B cell (primary cell): Measurements from ENCODE around the gene LCOR. TPM values are rescaled to one million over a fixed set of nuclear protein-coding genes. Genes with fewer than 3 reads are reported as not detected.

ENCODE experiments used
- ATAC-seq: fragments of 200-7000 bp; cut with Tn5 transposase; one replicate; pipeline ENCODE4 v1.10.0; 2021; ENCODE audit warnings: low read depth, mild to moderate bottlenecking, moderate number of reproducible peaks, moderate library complexity
- CTCF ChIA-PET: fragments of 350-600 bp; sonication (Branson Sonifier 250); formaldehyde crosslinking; loops from one replicate; lab custom pipeline; 2021; ENCODE audit warnings: antibody characterized with exemption, inconsistent platforms; lab: Charles Lee
- POLR2A ChIA-PET: fragments of 350-600 bp; sonication (Branson Sonifier 250); formaldehyde crosslinking; loops from one replicate; lab custom pipeline; 2021; ENCODE audit warnings: antibody characterized with exemption; lab: Charles Lee
- DNase-seq: peaks from one replicate; pipeline ENCODE4 v3.0.0; 2013
- H2AFZ ChIP-seq: 2 replicates; pipeline ENCODE4 v1.6.1; 2012; ENCODE audit warnings: mild to moderate bottlenecking, low read depth, low read length; ENCODE audit not compliant: insufficient read depth, poor library complexity, severe bottlenecking
- H3K27ac ChIP-seq, 2 donors: 1 replicate in 1 of 2; 2 replicates in 1 of 2; pipeline ENCODE4 v1.5.1; 2012 to 2013; ENCODE audit warnings: low read length in 2 of 2, mild to moderate bottlenecking in 2 of 2, moderate library complexity in 1 of 2
- H3K27me3 ChIP-seq, 4 experiments: fragments of 200-600 bp in 1 of 4; sonication (generic) in 1 of 4; replicated peaks in 1 of 4; 1 replicate in 2 of 4; 2 replicates in 2 of 4; pipeline versions ENCODE4 v1.6.1 to v1.7.0; 2013 to 2016; ENCODE audit warnings: low read length in 3 of 4, mild to moderate bottlenecking in 2 of 4, mixed read lengths in 1 of 4, moderate library complexity in 1 of 4; ENCODE audit not compliant: insufficient read depth in 4 of 4, control insufficient read depth in 3 of 4; ENCODE audit errors: control extremely low read depth in 1 of 4
- H3K36me3 ChIP-seq, 2 experiments: replicated peaks in 1 of 2; 1 replicate in 1 of 2; 2 replicates in 1 of 2; pipeline versions ENCODE4 v1.6.1 to v1.7.1; 2013; ENCODE audit warnings: low read length in 1 of 2; ENCODE audit not compliant: insufficient read depth in 2 of 2, control insufficient read depth in 1 of 2; ENCODE audit errors: control extremely low read depth in 1 of 2, extremely low read depth in 1 of 2
- H3K4me1 ChIP-seq, 2 donors: fragments of 200-600 bp in 1 of 2; sonication (generic) in 1 of 2; 1 replicate in 1 of 2; 2 replicates in 1 of 2; pipeline versions ENCODE4 v1.5.1 to v1.6.1; 2013 to 2017; ENCODE audit warnings: low read length in 2 of 2; ENCODE audit not compliant: control insufficient read depth in 2 of 2, insufficient read depth in 2 of 2
- H3K4me2 ChIP-seq: replicated peaks from 2 replicates; pipeline ENCODE3; 2012; ENCODE audit warnings: mild to moderate bottlenecking, low read depth, low read length; ENCODE audit not compliant: poor library complexity, severe bottlenecking
- H3K4me3 ChIP-seq, 5 experiments: fragments of 200-600 bp in 1 of 5; sonication (generic) in 1 of 5; 1 replicate in 3 of 5; 2 replicates in 2 of 5; pipeline versions ENCODE4 v1.5.1 to v1.7.0; 2011 to 2016; ENCODE audit warnings: low read length in 4 of 5, mild to moderate bottlenecking in 4 of 5, low read depth in 2 of 5, control low read depth in 1 of 5, moderate library complexity in 1 of 5; ENCODE audit not compliant: insufficient read depth in 1 of 5; ENCODE audit errors: control extremely low read depth in 1 of 5, extremely low read depth in 1 of 5
- H3K79me2 ChIP-seq: fragments of 200-600 bp; sonication (generic); one replicate; pipeline ENCODE4 v1.6.0; 2016; ENCODE audit warnings: low read length; ENCODE audit not compliant: control insufficient read depth, insufficient read depth
- H3K9ac ChIP-seq: fragments of 200-600 bp; sonication (generic); 2 replicates; pipeline ENCODE4 v1.6.1; 2017; ENCODE audit warnings: mild to moderate bottlenecking, low read length, moderate library complexity
- H3K9me3 ChIP-seq, 3 donors: one replicate each; pipeline versions ENCODE4 v1.6.1 to v1.7.1; 2013; ENCODE audit warnings: low read length in 2 of 3; ENCODE audit not compliant: control insufficient read depth in 2 of 3, insufficient read depth in 1 of 3; ENCODE audit errors: control extremely low read depth in 1 of 3
- H4K20me1 ChIP-seq: 2 replicates; pipeline ENCODE4 v1.6.0; 2012; ENCODE audit warnings: mild to moderate bottlenecking, low read length; ENCODE audit not compliant: insufficient read depth, control insufficient read depth, poor library complexity, severe bottlenecking
- H3K27ac Mint-ChIP-seq: one replicate; pipeline ENCODE4 v1.8.0; 2021; ENCODE audit warnings: mixed read lengths
- H3K27me3 Mint-ChIP-seq: one replicate; pipeline ENCODE4 v1.8.0; 2021; ENCODE audit warnings: mixed read lengths
- H3K4me1 Mint-ChIP-seq: one replicate; pipeline ENCODE4 v1.8.0; 2021; ENCODE audit warnings: mixed read lengths
- H3K4me3 Mint-ChIP-seq: one replicate; pipeline ENCODE4 v1.8.0; 2021; ENCODE audit warnings: mixed read lengths
- H3K9me3 Mint-ChIP-seq: one replicate; pipeline ENCODE4 v1.8.0; 2022; ENCODE audit warnings: mixed read lengths; ENCODE audit not compliant: insufficient read depth
- CTCF ChIP-seq: fragments of 200-600 bp; IDR thresholded peaks from one replicate; pipeline ENCODE4 v1.8.0; 2022; ENCODE audit warnings: antibody characterized with exemption, mild to moderate bottlenecking
- EZH2 ChIP-seq: IDR thresholded peaks from 2 replicates; pipeline ENCODE4 v1.6.1; 2012; ENCODE audit warnings: borderline replicate concordance, low read depth, mild to moderate bottlenecking, moderate library complexity, low read length; ENCODE audit not compliant: insufficient read depth, poor library complexity, severe bottlenecking
- WGBS: methylation state at CpG from one replicate; pipeline ENCODE4 v1.1.5; 2013; ENCODE audit warnings: missing lambda C conversion rate; ENCODE audit not compliant: insufficient coverage; 5-methylcytosine and 5-hydroxymethylcytosine counted together
- intact Hi-C: fragments of 100-400 bp; cut with micrococcal nuclease; formaldehyde crosslinking; loops from one replicate; pipeline ENCODE4 v1.10.0; 2022
- polyA plus RNA-seq: library from polyadenylated mRNA; depleted of rRNA; stranded (reverse); fragments of >200 nt; gene quantifications from 2 replicates; pipeline ENCODE4 v1.2.3, GENCODE V29; 2012
- total RNA-seq, 2 donors: library from RNA; stranded (reverse); fragments of 120-200 nt in 1 of 2; gene quantifications; 1 replicate in 1 of 2; 2 replicates in 1 of 2; pipeline versions ENCODE4 v1.2.3 to v1.2.4, GENCODE V29; 2013 to 2022

LCOR gene
- total and polyA plus RNA-seq, 2 donors (not counting 1 experiment from before 2014, with no cell fraction given), result 5.1 to 70.0 TPM

GRCh38 chr10:96851281-96851680 is 19.2 kb downstream of the LCOR start:
- Histone ChIP-seq H3K9ac (no peak overlapping the region), H3K4me3 (no peak overlapping the region), H3K79me2 (peaks cover 100% of the 10 kb centered on the region), H3K36me3 (peaks cover 3 to 15% of the 10 kb centered on the region in 2 experiments), H3K4me2 (no peak overlapping the region), H3K4me1 (peaks cover 2 to 3% of the 10 kb centered on the region in 2 donors), H3K27me3 (no peaks in the 10 kb centered on the region), H3K9me3 (no peaks in the 10 kb centered on the region), H3K27ac (no peak overlapping the region), H4K20me1 (peaks cover 74% of the 10 kb centered on the region), H2AFZ (no peak overlapping the region)
- Mint-ChIP-seq H3K27ac (no peak overlapping the region), H3K4me1 (peaks cover 56% of the 10 kb centered on the region), H3K4me3 (no peak overlapping the region), H3K9me3 (no peaks in the 10 kb centered on the region), H3K27me3 (no peaks in the 10 kb centered on the region)
- intact Hi-C loops, result no loop called here
- ATAC-seq (no peak), DNase-seq (no peak)
- POLR2A ChIA-PET, result no interaction called here
- TF ChIP-seq EZH2 (no peak), CTCF (no peak)
- CTCF ChIA-PET, result no interaction called here
- WGBS, result 90% methylated on average over 5 of the region's 6 CpGs

- no peaks in the 10 kb centered on the region for H3K9me3 ChIP-seq
- H3K27me3 ChIP-seq, result no peaks in the 10 kb centered on the region
- no peak overlapping the region for H3K4me3 ChIP-seq
- peaks cover 3 to 19% of the 10 kb centered on the region in 2 experiments for H3K36me3 ChIP-seq
- H3K4me3 Mint-ChIP-seq, result no peak overlapping the region
- H3K27ac Mint-ChIP-seq, result no peak overlapping the region
- no peak overlapping the region for H3K9ac ChIP-seq
- peaks cover 76% of the 10 kb centered on the region for H3K4me1 Mint-ChIP-seq
- peaks cover 88% of the 10 kb centered on the region for H4K20me1 ChIP-seq
- DNase-seq (no peak), ATAC-seq (no peak)
- peaks cover 30 to 39% of the 10 kb centered on the region in 2 donors for H3K4me1 ChIP-seq
- intact Hi-C loops, result no loop called here
- POLR2A ChIA-PET, result no interaction called here
- peak overlapping the region; percentile 32 for H3K4me2 ChIP-seq
- H2AFZ ChIP-seq, result no peak overlapping the region
- CTCF ChIA-PET, result no interaction called here
- no peak for TF ChIP-seq CTCF
- TF ChIP-seq EZH2, result no peak
- H3K27me3 Mint-ChIP-seq, result no peaks in the 10 kb centered on the region
- H3K27ac ChIP-seq, result peak overlapping the region in 1 of 2 donors; percentile 18
- no peaks in the 10 kb centered on the region for H3K9me3 Mint-ChIP-seq
- peaks cover 100% of the 10 kb centered on the region for H3K79me2 ChIP-seq
- 94% methylated on average over 2 of the region's 3 CpGs for WGBS
Observed at GRCh38 chr10:96856317-96856716, 24.2 kb downstream of the LCOR start.
